Activated CD4-positive, alpha-beta T cell treated with anti-CD3 and anti-CD28 coated beads, Interleukin-2, Interleukin-6, amounts not matched to agents 100 ng/mL and 50 ng/mL, durations not matched to agents 16 hours and 8 hours (primary cell): ENCODE results near the gene MAP3K2.
"Not testable (repeated sequence)": the region's sequence is repeated elsewhere in the genome, so short reads cannot be mapped to it uniquely, and the experiment has no call there.

ENCODE experiments used
- DNase-seq: peaks from one replicate; pipeline ENCODE4 v3.0.0-alpha.2; 2020

Gene MAP3K2

GRCh38 chr2:127421116-127421800 lies 33.5 kb upstream of the MAP3K2 start:
- DNase-seq: no peak

- no peak for DNase-seq
Observed at GRCh38 chr2:127420039-127420864, 32.5 kb upstream of the MAP3K2 start.

- DNase-seq: no peak
Observed at GRCh38 chr2:127419448-127420038, 31.8 kb upstream of the MAP3K2 start.

GRCh38 chr2:127419112-127419430 lies 31.3 kb upstream of the MAP3K2 start:
- DNase-seq: no peak

GRCh38 chr2:127418300-127419111 lies 30.7 kb upstream of the MAP3K2 start, which contains the start of gene PROC:
Gene PROC (plus strand): TSS chr2:127418427. CDS start chr2:127419943, 1,516 bp downstream.
- DNase-seq: no peak

- DNase-seq: no peak
Observed at GRCh38 chr2:127417406-127417805, 29.6 kb upstream of the MAP3K2 start.

- no peak for DNase-seq
Observed at GRCh38 chr2:127416506-127417001, 28.8 kb upstream of the MAP3K2 start.

- peak; percentile 84 for DNase-seq
Observed at GRCh38 chr2:127415593-127416505, 28.1 kb upstream of the MAP3K2 start.

- no peak for DNase-seq
Observed at GRCh38 chr2:127414638-127415592, 27.1 kb upstream of the MAP3K2 start.

- DNase-seq: no peak
Observed at GRCh38 chr2:127413782-127414637, 26.2 kb upstream of the MAP3K2 start.

GRCh38 chr2:127413200-127413599 lies 25.4 kb upstream of the MAP3K2 start:
- no peak for DNase-seq

- no peak for DNase-seq
Observed at GRCh38 chr2:127411653-127412369, 24.0 kb upstream of the MAP3K2 start.

GRCh38 chr2:127410871-127411652 lies 23.3 kb upstream of the MAP3K2 start:
- peak; percentile 83 for DNase-seq

GRCh38 chr2:127409716-127410115 lies 21.9 kb upstream of the MAP3K2 start:
- DNase-seq: not testable (repeated sequence)

- DNase-seq: no peak
Observed at GRCh38 chr2:127408807-127409099, 21.0 kb upstream of the MAP3K2 start.

- peak; percentile 91 for DNase-seq
Observed at GRCh38 chr2:127408004-127408806, 20.4 kb upstream of the MAP3K2 start.

GRCh38 chr2:127407661-127408003 lies 19.9 kb upstream of the MAP3K2 start:
- DNase-seq: no peak
